CD4-positive, alpha-beta T cell treated with Interleukin-21 for 1 hour (primary cell): Measurements from ENCODE around the gene KRT80.

Experiments used
- DNase-seq: peaks from one replicate; pipeline ENCODE4 v3.0.0-alpha.2; 2020

Gene KRT80

DNA sequence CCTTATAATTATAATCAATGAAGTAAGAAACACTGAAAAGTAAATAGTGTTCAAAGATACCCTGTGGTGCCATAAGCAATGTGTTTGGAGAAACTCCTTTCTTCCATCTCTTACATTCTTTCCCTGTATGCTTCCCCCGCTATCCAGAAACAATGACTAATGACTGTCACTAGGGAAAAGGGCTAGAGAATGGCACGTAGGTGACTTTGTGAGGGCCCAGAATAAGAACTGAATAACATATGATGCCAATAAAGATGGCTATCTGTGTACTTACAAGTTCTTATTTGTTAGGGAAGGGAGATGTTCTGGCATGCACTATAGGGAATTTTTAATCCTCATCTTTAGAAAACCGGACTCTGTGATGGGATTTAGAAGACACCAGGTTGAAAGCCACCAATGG is 36.6 kb upstream of the KRT80 start:
- DNase-seq = no peak

DNA sequence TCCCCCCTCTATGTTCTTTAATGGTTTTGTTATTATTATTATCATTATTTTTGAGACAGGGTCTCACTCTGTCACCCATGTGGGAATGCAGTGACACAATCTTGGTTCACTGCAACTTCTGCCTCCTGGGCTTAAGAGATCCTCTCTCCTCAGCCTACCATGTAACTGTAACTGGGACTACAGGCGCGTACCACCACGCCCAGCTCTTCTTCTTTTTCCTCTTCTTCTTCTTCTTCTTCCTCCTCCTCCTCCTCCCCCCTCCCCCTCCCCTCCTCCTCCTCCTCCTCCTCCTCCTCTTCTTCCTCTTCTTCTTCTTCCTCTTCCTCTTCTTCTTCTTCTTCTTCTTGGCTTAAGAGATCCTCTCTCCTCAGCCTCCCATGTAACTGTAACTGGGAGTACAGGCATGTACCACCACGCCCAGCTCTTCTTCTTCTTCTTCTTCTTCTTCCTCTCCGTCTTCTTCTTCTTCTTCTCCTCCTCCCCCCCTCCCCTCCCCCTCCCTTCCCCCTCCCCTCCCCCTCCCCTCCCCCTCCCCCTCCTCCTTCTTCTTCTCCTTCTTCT is 35.9 kb upstream of the KRT80 start:
- no peak for DNase-seq

DNA sequence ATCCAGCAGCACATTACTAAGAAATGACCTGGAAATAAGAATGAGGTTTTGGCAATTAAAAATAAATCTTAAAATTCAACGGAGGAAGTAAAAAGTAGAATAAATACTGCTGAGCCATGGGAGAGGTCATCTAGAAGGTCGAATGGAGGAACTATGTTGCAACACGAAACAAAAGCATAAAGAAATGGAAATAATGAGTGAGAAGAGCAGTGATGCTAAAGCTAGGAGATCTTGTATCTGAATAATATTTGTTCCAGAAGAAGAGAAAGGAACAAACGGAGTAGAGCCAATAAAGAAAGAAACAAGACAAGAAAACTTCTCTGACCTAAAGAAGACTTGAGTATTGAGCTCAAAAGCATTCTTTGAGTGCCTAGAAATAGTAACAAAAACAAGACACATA is 34.6 kb upstream of the KRT80 start:
- DNase-seq = no peak

DNA sequence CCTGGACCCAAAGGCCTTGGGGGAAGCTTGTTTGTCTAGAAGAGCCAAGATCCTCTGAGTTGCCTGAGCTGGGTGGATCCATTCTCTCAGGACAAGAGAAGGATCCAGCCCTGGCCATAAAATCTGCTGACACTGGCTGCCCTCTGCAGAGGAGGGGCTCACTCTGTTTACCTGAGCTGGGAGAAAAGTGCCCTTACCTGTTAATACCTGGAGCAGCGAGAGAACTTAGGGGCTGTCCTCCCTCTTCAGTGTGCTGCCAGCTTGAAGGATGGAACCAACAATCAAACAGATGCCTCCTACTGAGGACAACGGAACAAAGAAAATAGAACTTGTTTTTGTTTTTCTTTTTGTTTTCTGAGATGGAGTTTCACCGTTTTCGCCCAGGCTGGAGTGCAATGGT is 33.9 kb upstream of the KRT80 start:
- no peak for DNase-seq

DNA sequence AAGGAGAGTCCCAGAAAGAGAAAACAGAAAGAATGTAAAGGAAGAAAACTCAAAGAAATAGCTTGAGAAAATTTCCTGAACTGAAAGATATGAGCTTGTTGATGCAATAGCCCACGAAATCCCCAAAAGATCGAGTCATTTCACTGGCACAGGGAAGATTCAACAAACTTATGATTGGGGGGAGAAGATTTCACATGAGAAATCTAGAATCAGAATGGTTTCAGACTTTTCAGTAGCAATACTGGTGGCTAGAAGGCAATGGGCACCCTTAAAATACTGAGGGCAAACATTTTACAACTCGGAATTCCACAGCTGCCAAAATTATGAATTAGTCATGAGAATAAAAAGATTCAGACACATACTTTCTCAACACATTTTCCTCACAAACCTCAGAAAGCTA is 32.3 kb upstream of the KRT80 start:
- no peak for DNase-seq

DNA sequence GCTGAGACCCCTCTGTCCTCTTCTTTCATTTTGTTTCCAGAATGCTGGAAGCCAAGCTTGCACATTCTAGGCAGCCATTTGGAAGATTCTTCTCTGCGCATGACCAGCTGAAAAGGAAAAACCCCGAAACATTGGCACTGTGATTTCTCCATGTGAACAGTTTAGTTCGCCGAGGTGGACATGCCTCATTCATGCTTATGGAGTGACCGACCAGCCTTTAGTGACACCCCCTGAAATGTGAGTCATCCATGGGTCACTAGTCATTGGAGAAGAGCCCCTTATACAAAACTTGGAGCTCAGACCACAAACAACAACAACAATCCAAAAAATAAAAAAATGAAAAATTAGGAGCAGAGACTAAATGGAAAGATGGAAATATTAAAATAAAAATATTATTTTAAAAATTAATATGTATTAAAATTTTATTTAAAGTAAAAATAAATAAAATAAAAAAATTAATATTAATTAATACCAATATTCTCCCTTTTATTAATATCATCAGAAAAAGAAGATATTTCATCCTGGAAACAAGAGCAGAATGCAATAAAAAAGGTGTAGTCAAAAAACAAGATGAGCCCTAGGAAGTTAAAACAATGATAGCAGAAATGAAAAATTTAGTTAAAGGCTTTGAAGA is 31.7 kb upstream of the KRT80 start:
- DNase-seq = no peak

DNA sequence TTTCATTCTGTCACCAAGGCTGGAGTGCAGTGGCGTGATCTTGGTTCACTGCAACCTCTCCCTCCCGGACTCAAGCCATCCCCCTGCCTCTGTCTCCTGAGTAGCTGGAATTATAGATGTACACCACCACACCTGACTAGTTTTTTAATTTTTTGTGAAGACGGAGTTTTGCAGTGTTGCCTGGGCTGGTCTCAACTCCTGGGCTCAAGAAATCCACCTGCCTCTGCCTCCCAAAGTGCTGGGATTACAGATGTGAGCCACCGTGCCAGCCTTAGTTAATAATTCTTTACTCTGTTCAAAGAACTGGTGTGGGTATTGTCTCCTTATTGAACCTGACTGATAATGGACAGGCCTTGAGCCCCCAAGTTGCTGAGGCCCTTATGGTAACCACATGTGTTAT is 30.9 kb upstream of the KRT80 start:
- DNase-seq = no peak

DNA sequence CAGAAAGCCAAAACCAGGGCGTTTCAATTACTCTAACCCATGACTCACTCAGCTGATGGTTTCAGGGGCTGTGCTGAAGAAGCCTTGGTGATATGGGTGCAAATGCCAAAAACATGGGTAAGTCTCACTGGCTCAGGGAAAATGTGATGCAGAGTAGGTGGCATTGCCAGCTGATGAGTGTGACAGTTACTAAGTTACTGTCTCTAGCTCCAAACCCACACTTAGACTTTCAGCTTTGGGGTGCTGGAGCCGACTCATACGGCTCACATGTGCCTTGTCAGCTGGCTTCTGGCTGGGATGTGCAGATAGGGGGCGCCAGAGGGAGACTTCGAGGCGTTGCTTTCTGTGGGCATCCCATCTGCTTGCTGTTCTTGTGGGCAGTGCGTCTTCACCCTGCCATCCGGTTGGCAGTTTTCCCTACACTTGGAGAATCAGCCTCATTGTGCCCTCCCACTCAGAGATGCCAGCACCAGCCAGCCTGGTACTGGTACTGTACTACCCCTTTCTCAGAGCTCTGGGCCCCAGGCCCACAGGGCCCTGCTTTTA is 30.2 kb upstream of the KRT80 start:
- DNase-seq = peak; percentile 30

DNA sequence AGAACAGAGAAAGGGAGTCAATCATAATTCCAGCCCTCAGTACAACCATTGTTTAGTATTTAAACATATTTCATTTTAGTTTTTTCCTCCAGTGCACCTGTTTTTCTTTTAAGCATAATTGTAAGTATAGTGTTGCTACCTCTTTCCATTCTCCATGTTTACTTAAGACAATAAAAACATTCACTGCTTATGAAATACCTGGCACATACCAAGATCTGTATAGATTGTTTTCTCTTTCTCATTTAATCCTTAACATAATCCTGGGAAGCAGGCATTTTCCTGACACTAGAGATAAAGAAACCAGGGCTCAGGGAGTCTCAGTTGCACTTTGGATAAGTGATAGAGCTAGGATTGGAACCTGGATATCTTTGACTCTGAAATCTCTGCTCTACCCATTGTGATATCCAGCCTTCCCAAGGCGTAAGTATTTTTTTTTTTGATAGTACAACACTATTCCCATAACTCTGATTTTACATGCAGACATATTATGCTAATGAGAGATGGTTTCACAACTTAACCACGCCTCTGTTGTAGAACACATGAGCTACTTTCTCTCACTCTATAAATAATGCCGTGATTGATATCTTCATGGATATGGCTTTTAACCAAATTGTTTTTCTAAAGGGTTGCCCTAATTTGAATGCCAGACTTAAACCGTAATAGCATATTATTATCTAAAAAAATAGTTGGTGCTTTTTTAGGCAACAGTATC is 29.4 kb upstream of the KRT80 start:
- DNase-seq = no peak

DNA sequence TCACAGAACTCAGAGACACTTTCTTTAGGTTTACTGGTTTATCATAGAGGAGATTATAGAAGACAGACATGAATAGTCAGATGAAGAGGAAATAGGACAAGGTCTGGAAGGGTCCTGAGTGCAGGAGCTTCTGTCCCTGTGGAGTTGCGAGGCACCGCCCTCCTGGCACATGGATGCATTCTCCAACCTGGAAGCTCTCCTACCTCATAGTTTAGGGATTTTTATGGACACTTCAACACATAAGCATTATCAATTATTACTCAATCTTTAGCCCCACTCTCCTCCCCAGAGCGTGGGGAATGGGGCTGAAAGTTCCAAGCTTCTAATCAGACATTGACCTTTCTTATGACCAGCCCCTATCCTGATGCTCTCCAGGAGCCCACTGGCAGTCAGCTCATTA is 28.7 kb upstream of the KRT80 start:
- DNase-seq = no peak

DNA sequence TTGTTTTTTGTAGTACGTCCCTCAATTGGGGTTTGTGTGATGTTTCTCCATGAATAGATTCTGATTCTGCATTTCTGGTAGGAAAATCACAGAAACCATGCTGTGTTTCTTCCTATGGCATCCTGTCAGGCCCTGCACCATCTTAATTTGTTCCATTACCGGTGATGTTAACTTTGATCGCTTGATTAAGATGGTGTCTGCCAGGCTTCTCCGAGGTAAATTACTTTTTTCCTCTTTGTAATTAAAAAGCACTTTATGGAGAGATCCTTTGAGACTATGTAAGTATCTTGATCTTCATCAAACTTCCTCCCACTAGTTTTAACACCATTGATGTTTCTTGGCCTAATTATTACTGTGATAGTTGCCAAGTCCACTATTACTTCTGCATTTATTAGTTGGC is 26.2 kb upstream of the KRT80 start:
- no peak for DNase-seq

DNA sequence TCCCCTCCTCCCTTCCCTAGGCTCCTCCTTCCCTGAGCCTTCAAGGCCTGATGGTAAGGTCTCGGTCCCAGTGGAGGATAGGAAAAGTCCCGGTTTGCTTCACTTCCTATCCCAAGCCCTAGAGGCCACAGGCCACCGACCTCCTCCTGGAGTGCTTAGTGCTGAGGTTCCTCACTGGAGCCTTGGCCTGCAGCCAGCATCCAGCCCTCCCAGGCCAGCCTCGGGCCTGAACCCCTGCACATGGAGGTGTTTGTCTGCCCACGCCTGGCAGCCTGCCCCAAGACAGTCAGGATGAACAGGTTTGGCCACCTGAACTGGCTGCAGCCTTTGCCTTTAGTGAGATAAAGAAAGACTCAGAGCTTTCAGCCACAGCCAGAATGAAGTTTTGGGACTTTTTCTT is 25.4 kb upstream of the KRT80 start:
- DNase-seq = no peak

DNA sequence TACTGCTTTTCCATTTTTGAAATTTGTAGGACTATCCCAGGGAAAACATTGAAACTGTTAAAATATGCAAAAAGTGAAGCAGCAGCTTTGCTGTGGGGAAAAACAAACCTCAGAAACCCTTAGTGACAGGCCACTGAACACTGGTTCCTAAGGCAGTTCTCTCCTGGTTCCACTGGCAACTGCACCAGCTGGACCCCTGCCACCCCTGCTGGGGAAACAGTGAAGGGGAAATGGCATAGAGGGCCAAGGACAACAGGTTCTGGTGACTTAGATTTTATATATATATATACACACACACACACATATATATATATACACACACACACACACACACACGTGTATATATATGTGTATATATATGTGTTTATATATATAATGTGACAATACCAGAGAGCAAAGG is 25.0 kb upstream of the KRT80 start:
- no peak for DNase-seq

DNA sequence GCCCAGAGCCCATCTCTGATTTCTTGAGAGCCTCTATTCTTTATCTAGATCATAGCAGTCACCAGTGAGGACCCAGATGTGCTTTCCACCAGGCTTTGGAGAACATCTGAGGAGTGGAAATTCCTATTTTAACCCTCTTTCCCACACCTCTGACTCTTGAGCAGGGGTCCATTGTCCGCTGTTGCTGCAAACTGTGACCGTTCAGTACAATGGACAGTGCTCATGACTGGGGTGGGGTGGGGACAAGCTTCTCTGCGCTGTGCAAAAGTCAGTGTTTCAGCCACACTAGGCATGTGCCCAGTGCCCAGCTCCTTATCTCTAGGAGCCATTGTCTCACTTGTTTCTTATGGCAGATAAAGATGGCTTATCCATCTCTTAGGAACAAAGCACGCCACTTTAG is 24.3 kb upstream of the KRT80 start:
- no peak for DNase-seq

DNA sequence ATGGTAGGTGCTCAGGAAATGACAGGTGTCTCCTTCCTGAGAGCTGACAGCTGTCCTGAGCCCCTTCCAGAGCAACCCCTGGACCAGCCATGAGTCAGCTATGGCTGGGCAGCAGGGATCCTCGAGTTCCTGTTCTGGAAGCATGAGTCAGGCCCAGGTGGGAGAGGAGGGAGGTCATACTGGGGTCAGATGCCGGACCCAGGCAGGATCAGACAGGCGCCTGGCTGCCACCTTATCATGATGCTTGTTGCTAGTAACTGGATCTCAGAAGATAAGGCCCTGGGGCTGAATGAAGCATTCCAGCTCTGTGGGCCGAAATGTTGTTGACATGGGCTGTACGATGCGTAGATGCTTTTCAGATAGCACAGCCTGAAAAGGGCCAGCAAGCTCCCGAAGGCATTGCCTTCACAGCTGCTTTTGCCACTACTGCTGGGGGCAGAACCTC is 23.8 kb upstream of the KRT80 start:
- no peak for DNase-seq

DNA sequence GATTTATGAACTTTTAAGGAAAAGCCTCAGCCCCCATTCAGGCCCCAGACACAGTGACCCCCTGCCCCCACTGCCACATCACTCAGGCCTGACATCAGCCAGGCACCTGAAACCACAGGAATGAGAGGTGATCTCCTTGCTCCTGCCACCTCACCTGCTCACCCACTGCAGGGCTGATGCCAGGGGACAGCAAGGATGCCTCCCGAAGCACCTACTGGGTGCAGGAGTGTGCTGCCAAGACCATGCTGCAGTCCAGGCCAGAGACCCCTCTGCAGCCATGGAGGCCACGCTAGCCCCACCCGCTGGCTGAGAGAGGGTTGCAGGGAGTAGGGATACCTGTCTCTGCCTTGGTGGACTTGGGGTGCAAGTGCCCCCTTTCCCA is 22.6 kb upstream of the KRT80 start:
- no peak for DNase-seq

DNA sequence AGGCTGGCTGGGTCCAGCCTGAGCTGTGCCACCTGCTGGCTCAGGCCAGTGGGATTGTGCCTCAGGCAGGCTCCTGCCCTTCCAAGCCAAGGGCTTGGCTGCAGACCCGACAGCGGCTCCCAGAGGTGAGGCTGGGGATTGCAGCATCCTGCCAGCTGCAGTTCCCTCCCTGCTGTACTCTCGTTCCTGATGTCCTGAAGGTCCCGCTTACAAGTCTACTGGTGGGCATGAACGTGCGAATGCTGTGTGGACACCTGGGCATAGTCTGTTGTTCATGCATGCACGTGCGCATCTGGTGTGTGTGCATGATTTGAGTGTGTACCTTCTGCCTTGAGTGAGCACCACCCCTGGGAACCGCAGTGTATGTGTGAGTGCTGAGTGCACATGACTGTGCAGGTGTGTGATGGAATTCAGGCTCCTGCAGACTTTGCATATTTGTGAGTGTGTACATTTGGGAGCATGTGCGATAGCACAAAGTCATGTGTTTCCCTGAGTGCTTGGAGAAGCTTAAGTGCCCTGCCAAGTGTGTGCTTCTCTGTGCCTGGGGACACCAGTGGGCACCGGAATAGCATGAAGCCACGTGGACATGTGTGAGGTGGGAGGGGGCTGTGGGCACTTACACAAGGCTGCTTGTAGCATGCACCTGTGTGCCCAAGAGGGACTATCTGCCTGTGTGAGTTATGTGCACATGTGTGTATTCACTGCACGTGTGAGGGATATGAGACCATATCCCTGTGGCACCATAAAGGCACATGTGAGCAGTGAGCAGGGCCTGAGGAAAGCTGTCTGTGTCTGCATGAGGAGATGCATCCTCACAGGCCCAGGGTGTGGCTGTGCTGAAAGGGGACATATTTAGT is 22.0 kb upstream of the KRT80 start:
- peak; percentile 52 for DNase-seq

DNA sequence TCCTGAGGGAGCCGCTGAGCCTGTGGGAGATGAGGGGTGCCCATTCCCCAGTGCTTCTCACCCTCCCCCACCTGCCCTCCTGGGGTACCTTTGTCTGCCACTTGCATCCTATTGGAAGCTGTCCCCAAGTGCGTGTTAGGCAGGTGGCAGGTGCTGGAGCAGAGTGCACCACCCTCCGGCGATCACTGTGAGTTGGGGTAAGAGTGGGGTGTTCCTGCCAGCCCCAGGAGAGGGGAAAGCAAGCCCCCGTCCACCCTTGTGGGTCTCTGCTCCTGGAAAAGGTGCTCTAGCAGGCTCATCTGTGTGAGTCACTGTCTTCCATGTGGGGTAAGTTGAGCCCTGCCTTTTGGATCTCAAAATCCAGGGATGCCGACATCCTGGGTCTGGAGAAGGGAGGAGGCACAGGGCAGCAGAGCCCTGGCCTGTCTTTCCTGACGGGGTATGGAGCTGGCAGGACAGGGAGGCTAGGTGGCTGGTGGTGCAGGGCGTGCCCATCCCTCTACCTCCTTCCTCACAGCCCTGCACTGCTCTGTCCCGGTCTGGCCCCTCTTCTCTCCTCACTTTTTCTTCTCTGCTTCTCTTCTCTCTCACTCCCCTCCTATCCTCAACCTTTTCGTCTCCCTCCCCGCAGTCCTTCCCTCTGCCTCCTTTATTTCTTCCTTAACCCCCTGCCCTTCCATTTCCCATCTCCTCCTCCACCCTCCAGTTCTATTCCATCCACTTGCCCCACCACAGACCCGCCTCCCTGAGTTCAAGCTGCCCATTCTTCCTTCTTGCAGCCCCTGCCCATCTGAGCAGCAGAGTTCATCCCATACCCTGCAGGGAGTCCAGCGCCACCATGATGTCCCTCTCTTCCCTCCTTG is 21.1 kb upstream of the KRT80 start:
- DNase-seq = no peak

DNA sequence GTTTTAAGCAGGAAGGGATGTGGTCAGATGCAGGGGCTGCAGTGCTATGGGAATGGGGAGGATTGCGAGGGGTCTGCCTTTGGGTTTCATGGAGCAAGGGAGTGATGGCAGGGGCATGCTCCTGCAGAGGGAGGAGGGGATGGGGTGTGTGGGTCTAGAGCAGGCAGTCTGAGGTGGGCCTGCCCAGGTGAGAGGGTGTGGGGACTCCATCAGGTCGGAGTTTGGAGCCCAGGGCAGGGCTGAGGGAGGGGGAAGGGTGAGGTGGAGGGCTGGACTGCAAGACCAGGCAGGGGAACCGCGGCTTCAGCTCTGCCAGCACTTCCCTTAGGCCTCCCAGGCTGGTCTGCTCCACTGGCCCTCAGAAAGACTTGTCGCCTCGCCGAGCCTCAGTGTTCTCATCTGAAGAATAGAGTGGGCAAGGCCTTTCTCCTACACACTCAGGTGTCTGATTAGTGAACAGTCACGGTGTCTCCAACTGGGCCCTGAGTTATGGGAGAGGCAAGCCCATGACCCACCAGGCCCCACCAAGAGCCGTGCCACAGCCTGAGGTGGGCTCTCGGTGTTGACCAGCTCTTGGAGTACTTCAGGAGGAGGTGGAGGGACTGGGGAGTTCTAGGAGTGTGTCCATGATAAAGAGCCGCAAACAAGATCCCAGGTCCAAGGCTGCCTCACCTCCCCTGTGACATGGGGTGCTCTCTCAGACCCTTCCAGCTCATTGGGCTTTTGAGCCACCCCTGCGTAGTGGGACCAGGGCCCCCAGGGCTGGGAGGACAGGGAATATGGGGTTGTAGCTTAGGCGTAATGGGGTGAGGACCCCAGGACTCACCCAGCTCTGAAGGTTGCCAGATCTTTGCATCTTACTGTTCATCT is 20.1 kb upstream of the KRT80 start:
- DNase-seq = no peak

DNA sequence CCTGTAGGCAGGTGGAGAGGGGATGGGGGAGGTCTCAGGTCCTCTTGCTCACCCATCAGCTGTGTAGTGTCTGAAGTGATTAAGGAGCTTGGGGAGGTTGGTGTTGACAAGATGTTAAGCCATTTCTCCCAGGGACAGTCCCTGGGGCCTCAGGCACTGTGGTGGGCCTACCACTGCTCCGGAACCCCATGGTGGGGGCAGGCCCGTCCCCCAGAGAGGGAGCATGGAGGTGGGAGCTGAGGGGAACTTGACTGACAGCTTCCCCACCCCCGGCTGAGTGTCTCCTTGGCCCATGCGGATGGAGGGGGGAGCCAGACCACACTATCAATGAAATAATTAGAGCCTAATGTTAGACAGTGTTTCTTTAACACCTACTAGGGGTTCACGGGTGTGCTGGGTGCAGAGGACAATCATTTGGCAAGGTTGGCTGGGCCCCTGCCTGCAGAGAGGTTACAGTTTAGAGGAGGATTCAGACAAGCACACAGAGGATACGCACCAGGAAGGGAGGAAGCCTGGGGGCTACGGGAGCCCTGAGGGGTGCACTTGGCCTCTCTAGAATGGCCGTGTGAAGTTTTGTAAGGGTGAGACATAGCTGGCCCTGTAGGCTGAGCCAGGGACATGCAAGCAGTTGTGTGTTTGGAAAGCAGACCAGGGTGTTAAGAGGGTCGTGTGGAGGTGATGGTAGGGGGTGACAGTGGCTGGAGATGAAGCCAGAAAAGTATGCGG is 19.3 kb upstream of the KRT80 start:
- no peak for DNase-seq
